A549 (cell line): ENCODE data around the gene JOSD2. TPM values are rescaled to one million over a fixed set of nuclear protein-coding genes. Genes with fewer than 3 reads are reported as not detected.

Experiments used
- ATAC-seq, 2 experiments: fragments of 200-7000 bp in 1 of 2; fragments of >200 bp in 1 of 2; cut with Nextera tagmentation in 1 of 2; cut with Tn5 transposase in 1 of 2; 3 replicates each; pipeline versions ENCODE4 v1.8.0 to v1.9.1; 2018 to 2020; ENCODE audit warnings: mild to moderate bottlenecking in 1 of 2, moderate library complexity in 1 of 2
- CTCF ChIA-PET: fragments of 300-600 bp; sonication (Branson Sonifier 250); formaldehyde crosslinking; extraction: SDS; loops from one replicate; lab custom pipeline; 2021; ENCODE audit warnings: antibody characterized with exemption, inconsistent platforms; lab: Yijun Ruan, JAX
- POLR2A ChIA-PET: fragments of 350-600 bp; formaldehyde crosslinking; extraction: SDS; loops from one replicate; lab custom pipeline; 2021; ENCODE audit warnings: antibody characterized with exemption, inconsistent platforms; lab: Yijun Ruan, JAX
- DNase-seq, 2 experiments: peaks; one replicate each; pipeline versions ENCODE4 v3.0.0 to v3.0.0-alpha.2; 2011 to 2016; ENCODE audit warnings: low read depth in 1 of 2, low spot score in 1 of 2
- FAIRE-seq: peaks from 2 replicates; lab custom pipeline; 2011; peaks lifted over from hg19 to GRCh38; lab: Jason Lieb, UNC
- H3K27ac ChIP-seq, 2 experiments: fragments of >200 bp; sonication (Bioruptor Twin); formaldehyde crosslinking; 3 replicates each; pipeline ENCODE4 v1.5.1; 2016 to 2017
- H3K4me1 ChIP-seq: fragments of >200 bp; sonication (Bioruptor Twin); formaldehyde crosslinking; 3 replicates; pipeline ENCODE4 v1.6.1; 2016
- H3K4me2 ChIP-seq: fragments of >200 bp; sonication (Bioruptor Twin); formaldehyde crosslinking; 3 replicates; pipeline ENCODE4 v1.6.1; 2016
- H3K4me3 ChIP-seq: fragments of >200 bp; sonication (Bioruptor Twin); formaldehyde crosslinking; 3 replicates; pipeline ENCODE4 v1.5.1; 2016
- H3K9me3 ChIP-seq: fragments of >200 bp; sonication (Bioruptor Twin); formaldehyde crosslinking; 3 replicates; pipeline ENCODE4 v1.6.1; 2016
- BCL3 ChIP-seq: fragments of >200 bp; sonication (Bioruptor Twin); formaldehyde crosslinking; IDR thresholded peaks from 3 replicates; pipeline ENCODE4 v1.6.1; 2016
- CBX2 ChIP-seq: fragments of 200-600 bp; sonication (generic); IDR thresholded peaks from 2 replicates; pipeline ENCODE4 v1.6.1; 2016; ENCODE audit warnings: low read depth, mild to moderate bottlenecking, borderline replicate concordance
- CEBPB ChIP-seq, 2 experiments: fragments of >200 bp in 1 of 2; sonication (Bioruptor Twin) in 1 of 2; formaldehyde crosslinking in 1 of 2; IDR thresholded peaks; 2 replicates each; pipeline ENCODE4 v1.6.1; 2012 to 2016
- CHD2 ChIP-seq: fragments of 150-350 bp; IDR thresholded peaks from 2 replicates; pipeline ENCODE4 v1.6.1; 2014; ENCODE audit warnings: low read length; ENCODE audit not compliant: partially characterized antibody
- CHD4 ChIP-seq: fragments of 200-600 bp; sonication (generic); IDR thresholded peaks from 2 replicates; pipeline ENCODE4 v1.6.1; 2016; ENCODE audit warnings: antibody characterized with exemption, mild to moderate bottlenecking, borderline replicate concordance
- E2F6 ChIP-seq: IDR thresholded peaks from 2 replicates; pipeline ENCODE4 v1.6.1; 2012; ENCODE audit warnings: low read depth, borderline replicate concordance
- EHF ChIP-seq: fragments of 250-450 bp; sonication (Bioruptor Pico); IDR thresholded peaks from 2 replicates; pipeline ENCODE4 v1.5.0; 2020; ENCODE audit warnings: mild to moderate bottlenecking
- ESRRA ChIP-seq: fragments of 150-350 bp; IDR thresholded peaks from 2 replicates; pipeline ENCODE4 v1.6.1; 2014; ENCODE audit warnings: mild to moderate bottlenecking, low read length, borderline replicate concordance
- FOSL2 ChIP-seq, 2 experiments: fragments of 450-650 bp in 1 of 2; fragments of >200 bp in 1 of 2; sonication (Bioruptor Twin) in 1 of 2; formaldehyde crosslinking; IDR thresholded peaks; 2 replicates each; pipeline versions ENCODE4 v1.5.0 to v1.6.1; 2016 to 2020; ENCODE audit warnings: mild to moderate bottlenecking in 1 of 2, moderate library complexity in 1 of 2
- GATA3 ChIP-seq: IDR thresholded peaks from 2 replicates; pipeline ENCODE4 v1.6.1; 2012; ENCODE audit warnings: borderline replicate concordance
- JUN ChIP-seq, 2 experiments: fragments of >200 bp; sonication (Bioruptor Twin); formaldehyde crosslinking; IDR thresholded peaks; 2 replicates in 1 of 2; 3 replicates in 1 of 2; pipeline ENCODE4 v1.6.1; 2016 to 2017
- MAFK ChIP-seq: fragments of 450-650 bp; IDR thresholded peaks from 2 replicates; pipeline ENCODE4 v1.6.1; 2014; ENCODE audit not compliant: partially characterized antibody
- MAX ChIP-seq: IDR thresholded peaks from 2 replicates; pipeline ENCODE4 v1.6.1; 2012
- MAZ ChIP-seq: fragments of 150-350 bp; IDR thresholded peaks from 2 replicates; pipeline ENCODE4 v1.6.1; 2014; ENCODE audit warnings: antibody characterized with exemption, low read depth, low read length, borderline replicate concordance
- MYC ChIP-seq: IDR thresholded peaks from 2 replicates; pipeline ENCODE4 v1.6.1; 2012; ENCODE audit warnings: mild to moderate bottlenecking, inconsistent platforms, low read length, improper control_type of control experiment, borderline replicate concordance
- NFE2L2 ChIP-seq: fragments of 150-350 bp; conservative IDR thresholded peaks from 2 replicates; pipeline ENCODE4 v1.6.1; 2014; ENCODE audit warnings: low read length
- POLR2A ChIP-seq: IDR thresholded peaks from 2 replicates; pipeline ENCODE4 v1.6.1; 2012; ENCODE audit warnings: mild to moderate bottlenecking, low read length
- REST ChIP-seq: fragments of 200-600 bp; sonication (generic); IDR thresholded peaks from 2 replicates; pipeline ENCODE4 v1.6.1; 2016; ENCODE audit warnings: antibody characterized with exemption, mild to moderate bottlenecking, moderate library complexity
- RFX5 ChIP-seq: fragments of 450-650 bp; IDR thresholded peaks from 2 replicates; pipeline ENCODE4 v1.7.1; 2014; ENCODE audit warnings: antibody characterized with exemption, mild to moderate bottlenecking, moderate library complexity
- TP53 ChIP-seq: fragments of 250-450 bp; sonication (Bioruptor Pico); IDR thresholded peaks from 2 replicates; pipeline ENCODE4 v1.5.0; 2021; ENCODE audit warnings: mild to moderate bottlenecking, moderate library complexity
- USF2 ChIP-seq: fragments of 450-650 bp; IDR thresholded peaks from 2 replicates; pipeline ENCODE4 v1.6.1; 2014; ENCODE audit warnings: antibody characterized with exemption
- ZC3H11A ChIP-seq: fragments of 450-650 bp; IDR thresholded peaks from 2 replicates; pipeline ENCODE4 v1.6.1; 2014; ENCODE audit warnings: antibody characterized with exemption, mild to moderate bottlenecking
- ZNF302 ChIP-seq: fragments of 250-450 bp; sonication (Bioruptor Pico); IDR thresholded peaks from 2 replicates; pipeline ENCODE4 v1.9.0; 2021; ENCODE audit warnings: inconsistent platforms, mild to moderate bottlenecking, moderate library complexity
- ZSCAN20 ChIP-seq: fragments of 250-450 bp; sonication (Bioruptor Pico); IDR thresholded peaks from 2 replicates; pipeline ENCODE4 v1.8.0; 2022; ENCODE audit warnings: mild to moderate bottlenecking, moderate library complexity
- WGBS: methylation state at CpG from one replicate; pipeline ENCODE4 v1.1.6; 2017; ENCODE audit errors: missing lambda C conversion rate; 5-methylcytosine and 5-hydroxymethylcytosine counted together
- polyA minus RNA-seq: library from RNA; depleted of rRNA, polyadenylated mRNA; stranded (reverse); fragments of >200 nt; gene quantifications from 2 replicates; pipeline ENCODE4 v1.2.3, GENCODE V29; 2011; rRNA and poly(A)+ RNA removed
- polyA plus RNA-seq, 4 experiments: library from polyadenylated mRNA; depleted of rRNA in 3 of 4; stranded (reverse); fragments of >200 nt; fragmentation: RNase III in 1 of 4; extraction: RNeasy Plus Mini Kit Qiagen cat#74134 plus additional on column Dnase treatment in 1 of 4; gene quantifications; 2 replicates in 3 of 4; 3 replicates in 1 of 4; pipeline ENCODE4 v1.2.3, GENCODE V29; 2011 to 2017
- TF ChIP-seq, protein P1 (sequence below): IDR thresholded peaks from 2 replicates; pipeline ENCODE4 v1.6.1; 2012

The JOSD2 gene
- 19.3 and 24.2 TPM in 2 replicates for polyA plus RNA-seq (2011; rRNA removed)
- polyA plus RNA-seq (2012; cell fraction: cytosol; rRNA removed): 113 and 164 TPM in 2 replicates
- polyA plus RNA-seq (2012; cell fraction: nucleus; rRNA removed): 81.5 and 129 TPM in 2 replicates
- 55.5 to 62.4 TPM (median 61.7 TPM) in 3 replicates for polyA plus RNA-seq (2017; fragmentation: RNase III; extraction: RNeasy Plus Mini Kit Qiagen cat#74134 plus additional on column Dnase treatment)
- polyA minus RNA-seq: 4.8 and 5.6 TPM in 2 replicates

GRCh38 chr19:50511069-50511822 is at the start of gene JOSD2:
JOSD2 (minus strand) TSS chr19:50511191; CDS start chr19:50510431, 760 bp downstream.
- Histone ChIP-seq H3K4me1 (peaks cover 12% of the 10 kb centered on the region; the same call in 2 of the 3 replicates), H3K4me2 (peak within 1 kb of the TSS; percentile 94), H3K27ac (peak within 1 kb of the TSS; percentile 91 to 92), H3K4me3 (peak within 1 kb of the TSS; percentile 76), H3K9me3 (no peaks in the 10 kb centered on the region)
- FAIRE-seq: peak; percentile 36
- peak; percentile 99 to 100 for DNase-seq
- WGBS: 6% methylated on average over 39 of the region's 69 CpGs
- TF ChIP-seq MAFK: peak; percentile 85
- TF ChIP-seq CHD2: peak; percentile 97
- TF ChIP-seq MAX: peak; percentile 97
- TF ChIP-seq CEBPB (IDR thresholded peaks at IDR 0.05): peak in 1 of 2 experiments; percentile 38; a peak in 1 of 4 replicates
- TF ChIP-seq BCL3: no peak; the same call in 2 of the 3 replicates
- peak; percentile 66; the same call in 1 of the 2 replicates for TF ChIP-seq ESRRA
- 0 out of 2 replicates have a peak, but pooled peaks have one; percentile 73 for TF ChIP-seq E2F6
- TF ChIP-seq TP53 (CRISPR knock-in tag): peak; percentile 82; the same call in 1 of the 2 replicates
- TF ChIP-seq GATA3: peak; percentile 74
- no peak for TF ChIP-seq CHD4
- TF ChIP-seq, protein P1, sequence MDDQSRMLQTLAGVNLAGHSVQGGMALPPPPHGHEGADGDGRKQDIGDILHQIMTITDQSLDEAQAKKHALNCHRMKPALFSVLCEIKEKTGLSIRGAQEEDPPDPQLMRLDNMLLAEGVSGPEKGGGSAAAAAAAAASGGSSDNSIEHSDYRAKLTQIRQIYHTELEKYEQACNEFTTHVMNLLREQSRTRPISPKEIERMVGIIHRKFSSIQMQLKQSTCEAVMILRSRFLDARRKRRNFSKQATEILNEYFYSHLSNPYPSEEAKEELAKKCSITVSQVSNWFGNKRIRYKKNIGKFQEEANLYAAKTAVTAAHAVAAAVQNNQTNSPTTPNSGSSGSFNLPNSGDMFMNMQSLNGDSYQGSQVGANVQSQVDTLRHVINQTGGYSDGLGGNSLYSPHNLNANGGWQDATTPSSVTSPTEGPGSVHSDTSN: peak; percentile 54; the same call in 1 of the 2 replicates
- peak; percentile 58 to 92; a peak in 4 of 5 replicates for TF ChIP-seq JUN (IDR thresholded peaks at IDR 0.05)
- no peak for TF ChIP-seq CBX2
- TF ChIP-seq EHF (CRISPR knock-in tag): no peak
- peak; percentile 65 for TF ChIP-seq POLR2A
- TF ChIP-seq FOSL2 (IDR thresholded peaks at IDR 0.05): no peak
- peak; percentile 74; the same call in 1 of the 2 replicates for TF ChIP-seq FOSL2 (CRISPR knock-in tag; IDR thresholded peaks at IDR 0.05)
- no peak for TF ChIP-seq ZC3H11A
- TF ChIP-seq NFE2L2: no peak
- no peak for TF ChIP-seq ZNF302
- TF ChIP-seq REST: peak; percentile 93
- peak; percentile 71 for TF ChIP-seq USF2
- TF ChIP-seq MAZ: peak; percentile 99
- peak; percentile 98 for TF ChIP-seq MYC
- TF ChIP-seq ZSCAN20 (CRISPR knock-in tag): no peak
- TF ChIP-seq RFX5: peak; percentile 82
- ChIA-PET POLR2A (interaction anchor here (0.6 to 1.2 kb wide), 11 partner anchors 9 to 293 kb away, joined by 3 to 5 read pairs (median 3); partner anchors contain the start of genes KCNC3 and NR1H2), CTCF (interaction anchor here (0.8 to 4.3 kb wide), 8 partner anchors 14 to 213 kb away, joined by 3 to 28 read pairs (median 3); no protein-coding TSS in a partner anchor)
- peak; percentile 80 to 94 for ATAC-seq
